Measurements from ENCODE around the gene NXN.
A peak's percentile ranks its signal among the peaks of the same experiment; 100 is the strongest.
"Not testable (repeated sequence)": the region's sequence is repeated elsewhere in the genome, so short reads cannot be mapped to it uniquely, and the experiment has no call there.

NXN gene

GRCh38 chr17:915538-916201 lies 63.9 kb downstream of the NXN start:
- DNase-seq, result peak; percentile 61

GRCh38 chr17:914561-914960 lies 65.0 kb downstream of the NXN start:
- no peak for DNase-seq

- DNase-seq, result no peak
Measured at GRCh38 chr17:913207-913606, 66.4 kb downstream of the NXN start.

GRCh38 chr17:909642-910323 lies 69.8 kb downstream of the NXN start:
- DNase-seq, result no peak

- DNase-seq, result no peak
Measured at GRCh38 chr17:907725-908124, 71.9 kb downstream of the NXN start.

- not testable (repeated sequence) for DNase-seq
Measured at GRCh38 chr17:905708-906107, 73.9 kb downstream of the NXN start.

GRCh38 chr17:903691-904481 lies 75.7 kb downstream of the NXN start:
- no peak for DNase-seq

GRCh38 chr17:902463-902862 lies 77.1 kb downstream of the NXN start:
- DNase-seq, result no peak

GRCh38 chr17:901964-902363 lies 77.6 kb downstream of the NXN start:
- DNase-seq, result no peak

- no peak for DNase-seq
Measured at GRCh38 chr17:901191-901950, 78.2 kb downstream of the NXN start.

GRCh38 chr17:900336-900934 lies 79.1 kb downstream of the NXN start:
- no peak for DNase-seq

GRCh38 chr17:897970-898619 lies 81.5 kb downstream of the NXN start:
- DNase-seq, result no peak

GRCh38 chr17:896953-897661 lies 82.5 kb downstream of the NXN start:
- DNase-seq, result no peak

- no peak for DNase-seq
Measured at GRCh38 chr17:896454-896853, 83.1 kb downstream of the NXN start.

GRCh38 chr17:892958-893357 lies 86.6 kb downstream of the NXN start:
- DNase-seq, result no peak

GRCh38 chr17:888998-889441 lies 90.6 kb downstream of the NXN start:
- DNase-seq, result no peak

- no peak for DNase-seq
Measured at GRCh38 chr17:887551-888209, 91.9 kb downstream of the NXN start.

GRCh38 chr17:885971-886571 lies 93.5 kb downstream of the NXN start:
- peak; percentile 50 for DNase-seq

- DNase-seq, result no peak
Measured at GRCh38 chr17:883586-883962, 96.0 kb downstream of the NXN start.

GRCh38 chr17:882827-883585 lies 96.6 kb downstream of the NXN start:
- DNase-seq, result no peak

All from NCI-H1092 treated with DMSO at 0.1 percent for 48 hours (cell line).